IMR-90 (cell line): ENCODE results near the gene SIGLEC12. TPM values are rescaled to one million over a fixed set of nuclear protein-coding genes. Genes with fewer than 3 reads are reported as not detected.

Experiments
- ATAC-seq: fragments of 200-7000 bp; cut with Tn5 transposase; 2 replicates; pipeline ENCODE4 v1.9.1; 2020; ENCODE audit warnings: low read depth, mild to moderate bottlenecking, moderate library complexity
- BruUV-seq: library from RNA; stranded (reverse); fragments of 400-500 nt; replicated peaks from 2 replicates; lab custom pipeline; 2021; lab: Mats Ljungman, UMichigan
- CTCF ChIA-PET: fragments of 300-600 bp; formaldehyde crosslinking; extraction: SDS; loops from one replicate; lab custom pipeline; 2021; ENCODE audit warnings: antibody characterized with exemption; lab: Yijun Ruan, JAX
- POLR2A ChIA-PET: fragments of 300-600 bp; sonication (Branson Sonifier 250); formaldehyde crosslinking; loops from one replicate; lab custom pipeline; 2022; ENCODE audit warnings: antibody characterized with exemption; ENCODE audit not compliant: unreplicated experiment; lab: Charles Lee
- DNase-seq: peaks from one replicate; pipeline ENCODE4 v3.0.0; 2013
- H2AFZ ChIP-seq: replicated peaks from 2 replicates; pipeline ENCODE3; 2013; ENCODE audit warnings: low read length, mild to moderate bottlenecking; ENCODE audit not compliant: poor library complexity
- H2AK5ac ChIP-seq: 2 replicates; pipeline ENCODE4 v1.6.1; 2013; ENCODE audit warnings: low read depth, low read length, inconsistent platforms
- H2AK9ac ChIP-seq: replicated peaks from 2 replicates; pipeline ENCODE3; 2013; ENCODE audit warnings: mild to moderate bottlenecking, low read depth, low read length, moderate library complexity; ENCODE audit not compliant: poor library complexity
- H2BK120ac ChIP-seq: 2 replicates; pipeline ENCODE4 v1.6.1; 2013; ENCODE audit warnings: low read depth, low read length, inconsistent platforms
- H2BK15ac ChIP-seq: 3 replicates; pipeline ENCODE4 v1.6.1; 2013; ENCODE audit warnings: low read depth, low read length, inconsistent platforms
- H2BK20ac ChIP-seq: 2 replicates; pipeline ENCODE4 v1.6.1; 2013; ENCODE audit warnings: low read depth, mild to moderate bottlenecking, inconsistent platforms, low read length, moderate library complexity
- H2BK5ac ChIP-seq: 2 replicates; pipeline ENCODE4 v1.6.1; 2013; ENCODE audit warnings: mild to moderate bottlenecking, low read depth, low read length, inconsistent platforms; ENCODE audit not compliant: poor library complexity, severe bottlenecking
- H3K14ac ChIP-seq: replicated peaks from 2 replicates; pipeline ENCODE4 v1.6.1; 2013; ENCODE audit warnings: low read depth, low read length, inconsistent platforms
- H3K18ac ChIP-seq: 2 replicates; pipeline ENCODE4 v1.6.1; 2013; ENCODE audit warnings: low read depth, low read length, control low read depth
- H3K23ac ChIP-seq: 2 replicates; pipeline ENCODE4 v1.6.1; 2013; ENCODE audit warnings: low read depth, low read length, inconsistent platforms
- H3K27ac ChIP-seq: 2 replicates; pipeline ENCODE4 v1.5.1; 2013; ENCODE audit warnings: mild to moderate bottlenecking, control low read depth, low read length; ENCODE audit not compliant: insufficient read depth
- H3K27me3 ChIP-seq: 2 replicates; pipeline ENCODE4 v1.6.1; 2013; ENCODE audit warnings: low read length; ENCODE audit not compliant: control insufficient read depth, insufficient read depth
- H3K36me3 ChIP-seq: 2 replicates; pipeline ENCODE4 v1.6.1; 2013; ENCODE audit warnings: low read length, mixed read lengths; ENCODE audit not compliant: control insufficient read depth, insufficient read depth
- H3K4ac ChIP-seq: 2 replicates; pipeline ENCODE4 v1.6.1; 2013; ENCODE audit warnings: low read depth, low read length, inconsistent platforms
- H3K4me1 ChIP-seq: 2 replicates; pipeline ENCODE4 v1.6.1; 2013; ENCODE audit warnings: low read length, mixed read lengths; ENCODE audit not compliant: control insufficient read depth, insufficient read depth
- H3K4me2 ChIP-seq: 2 replicates; pipeline ENCODE4 v1.6.1; 2013; ENCODE audit warnings: low read depth, mild to moderate bottlenecking, control low read depth, low read length, moderate library complexity
- H3K4me3 ChIP-seq: 2 replicates; pipeline ENCODE4 v1.5.1; 2013; ENCODE audit warnings: low read depth, mild to moderate bottlenecking, control low read depth, low read length, moderate library complexity; ENCODE audit not compliant: insufficient read depth
- H3K56ac ChIP-seq: 2 replicates; pipeline ENCODE4 v1.6.1; 2013; ENCODE audit warnings: low read length, inconsistent platforms; ENCODE audit not compliant: insufficient read depth; ENCODE audit errors: extremely low read depth
- H3K79me1 ChIP-seq, 2 experiments: 2 replicates each; pipeline ENCODE4 v1.6.1; 2013; ENCODE audit warnings: low read length in 2 of 2, inconsistent platforms in 1 of 2, low read depth in 1 of 2
- H3K9ac ChIP-seq: 2 replicates; pipeline ENCODE4 v1.6.1; 2013; ENCODE audit warnings: low read depth, low read length, control low read depth
- H3K9me1 ChIP-seq: 2 replicates; pipeline ENCODE4 v1.6.1; 2013; ENCODE audit warnings: low read length, inconsistent platforms; ENCODE audit not compliant: insufficient read depth
- H3K9me3 ChIP-seq: 2 replicates; pipeline ENCODE4 v1.6.1; 2013; ENCODE audit warnings: low read length; ENCODE audit not compliant: control insufficient read depth, insufficient read depth
- H4K20me1 ChIP-seq: 2 replicates; pipeline ENCODE4 v1.6.1; 2013; ENCODE audit warnings: low read length, inconsistent platforms; ENCODE audit not compliant: insufficient read depth
- H4K5ac ChIP-seq: 2 replicates; pipeline ENCODE4 v1.6.1; 2013; ENCODE audit warnings: mild to moderate bottlenecking, low read depth, low read length, control low read depth
- H4K8ac ChIP-seq, 2 experiments: 2 replicates each; pipeline ENCODE4 v1.6.1; 2013; ENCODE audit warnings: low read depth in 2 of 2, low read length in 2 of 2, control low read depth in 1 of 2, inconsistent platforms in 1 of 2
- H4K91ac ChIP-seq: 2 replicates; pipeline ENCODE4 v1.6.1; 2013; ENCODE audit warnings: low read depth, low read length, inconsistent platforms; ENCODE audit not compliant: insufficient read depth
- CHD1 ChIP-seq: IDR thresholded peaks from 2 replicates; pipeline ENCODE4 v1.6.1; 2012; ENCODE audit warnings: low read depth, low read length, improper control_type of control experiment
- CTCF ChIP-seq: conservative IDR thresholded peaks from 2 replicates; pipeline ENCODE4 v1.5.1; 2012; ENCODE audit warnings: mild to moderate bottlenecking, low read depth, low read length, improper control_type of control experiment
- WGBS, 2 experiments: methylation state at CpG; one replicate each; pipeline versions ENCODE4 v1.1.5 to v1.1.7; 2013; ENCODE audit warnings: missing lambda C conversion rate in 2 of 2; ENCODE audit not compliant: insufficient read length in 1 of 2; ENCODE audit errors: extremely low coverage in 2 of 2; 5-methylcytosine and 5-hydroxymethylcytosine counted together
- dilution Hi-C: fragments of 300-500 bp; cut with HindIII; formaldehyde crosslinking; loops from one replicate; pipeline ENCODE4 v1.14.3; 2018; ENCODE audit warnings: low sequenced_read_pairs; ENCODE audit not compliant: unreplicated experiment
- in situ Hi-C: fragments of 300-500 bp; cut with MboI; formaldehyde crosslinking; loops from 3 replicates; pipeline ENCODE4 v1.14.3; 2019; ENCODE audit warnings: low sequenced_read_pairs, inconsistent platforms, mixed read lengths
- intact Hi-C: fragments of 100-400 bp; cut with micrococcal nuclease; formaldehyde crosslinking; loops from 2 replicates; pipeline ENCODE4 v1.10.0; 2022
- polyA plus RNA-seq, 3 experiments: library from polyadenylated mRNA; depleted of rRNA; stranded (reverse); fragments of >200 nt; gene quantifications; 2 replicates each; pipeline ENCODE4 v1.2.3, GENCODE V29; 2012; ENCODE audit warnings: low replicate concordance in 1 of 3
- total RNA-seq: library from RNA; depleted of rRNA; stranded (reverse); fragments of >200 nt; gene quantifications from 2 replicates; pipeline ENCODE4 v1.2.3, GENCODE V29; 2012

SIGLEC12 gene
- total and polyA plus RNA-seq, 2 of the 4 experiments (the other 2 are of a cell fraction): not detected

- Histone ChIP-seq H3K9me1 (no peaks in the 10 kb centered on the region), H3K27ac (no peak overlapping the region), H3K9ac (no peak overlapping the region), H2BK120ac (no peak overlapping the region), H2BK15ac (no peak overlapping the region), H3K9me3 (no peaks in the 10 kb centered on the region), H4K8ac (no peak overlapping the region), H3K79me1 (no peaks in the 10 kb centered on the region), H2AK5ac (no peak overlapping the region), H3K4ac (no peak overlapping the region), H3K23ac (no peak overlapping the region), H3K4me2 (no peak overlapping the region), H3K4me1 (no peaks in the 10 kb centered on the region), H2AK9ac (no peak overlapping the region), H4K91ac (no peak overlapping the region), H4K5ac (no peak overlapping the region), H3K27me3 (no peaks in the 10 kb centered on the region), H3K56ac (no peak overlapping the region), H4K20me1 (no peaks in the 10 kb centered on the region), H3K36me3 (no peaks in the 10 kb centered on the region), H2BK5ac (no peak overlapping the region), H3K14ac (no peak overlapping the region), H2BK20ac (no peak overlapping the region), H3K4me3 (no peak overlapping the region), H2AFZ (no peak overlapping the region), H3K18ac (no peak overlapping the region)
- ATAC-seq (no peak), DNase-seq (no peak)
- no CpG with 5 or more reads among the region's 4 CpGs for WGBS, 2 experiments
- CTCF ChIA-PET: no interaction called here
- dilution Hi-C loops: no loop called here
- intact Hi-C loops: no loop called here
- BruUV-seq: no TSS peak
- TF ChIP-seq CHD1 (no peak), CTCF (no peak)
- in situ Hi-C loops: no loop called here
- POLR2A ChIA-PET: no interaction called here
These were observed 47.3 kb upstream of the SIGLEC12 start for GRCh38 chr19:51548891-51549305.
